Kidney (tissue), 14 donors: ENCODE data around the gene SPON1. TPM values are rescaled to one million over a fixed set of nuclear protein-coding genes. Genes with fewer than 3 reads are reported as not detected.

Experiments used
- DNase-seq, 5 donors: peaks; one replicate each; pipeline ENCODE4 v3.0.0-alpha.2; 2013 to 2020
- FAIRE-seq: peaks from 2 replicates; lab custom pipeline; 2012; peaks lifted over from hg19 to GRCh38; lab: Jason Lieb, UNC
- H3K27ac ChIP-seq, 2 donors: one replicate each; pipeline ENCODE4 v1.7.0; 2013; ENCODE audit warnings: low read depth in 2 of 2, low read length in 2 of 2, inconsistent platforms in 1 of 2
- H3K27me3 ChIP-seq: one replicate; pipeline ENCODE4 v1.7.1; 2013; ENCODE audit warnings: low read length, inconsistent platforms; ENCODE audit not compliant: control insufficient read depth, insufficient read depth
- H3K36me3 ChIP-seq, 3 donors: one replicate each; pipeline versions ENCODE4 v1.7.0 to v1.7.1; 2013; ENCODE audit warnings: low read length in 3 of 3, control low read depth in 1 of 3, inconsistent platforms in 1 of 3; ENCODE audit not compliant: insufficient read depth in 3 of 3, control insufficient read depth in 2 of 3
- H3K4me1 ChIP-seq, 3 donors: one replicate each; pipeline versions ENCODE4 v1.7.0 to v1.7.1; 2013; ENCODE audit warnings: low read length in 3 of 3, inconsistent platforms in 1 of 3, low read depth in 1 of 3; ENCODE audit not compliant: control insufficient read depth in 2 of 3, insufficient read depth in 2 of 3
- H3K4me3 ChIP-seq, 3 donors: one replicate each; pipeline versions ENCODE4 v1.7.0 to v1.8.1; 2013; ENCODE audit warnings: low read length in 3 of 3, control low read depth in 1 of 3, inconsistent platforms in 1 of 3
- H3K9ac ChIP-seq, 3 donors: one replicate each; pipeline versions ENCODE4 v1.7.0 to v1.7.1; 2013; ENCODE audit warnings: low read length in 3 of 3, control low read depth in 1 of 3, inconsistent platforms in 1 of 3
- H3K9me3 ChIP-seq, 3 donors: one replicate each; pipeline versions ENCODE4 v1.7.0 to v1.7.1; 2013; ENCODE audit warnings: low read length in 3 of 3, control low read depth in 1 of 3, inconsistent platforms in 1 of 3; ENCODE audit not compliant: control insufficient read depth in 2 of 3, insufficient read depth in 1 of 3
- CTCF ChIP-seq: IDR thresholded peaks from 3 replicates; pipeline ENCODE4 v1.5.1; 2012; ENCODE audit warnings: mild to moderate bottlenecking, moderate library complexity, borderline replicate concordance; ENCODE audit not compliant: insufficient read depth; ENCODE audit errors: extremely low read depth
- intact Hi-C: fragments of 100-400 bp; cut with DNase I; formaldehyde crosslinking; loops from one replicate; pipeline ENCODE4 v1.11.1; 2022
- polyA plus RNA-seq: library from polyadenylated mRNA; stranded (reverse); fragments of 350-450 nt; fragmentation: Illumina TruSeq; extraction: RNeasy Lipid Tissue Mini Kit (QIAGEN cat#74804); gene quantifications from one replicate; pipeline ENCODE4 v1.2.3, GENCODE V29; 2014; ENCODE audit warnings: low read depth, low replicate concordance; ENCODE audit not compliant: insufficient read depth
- total RNA-seq: library from RNA; stranded (reverse); fragmentation: NEBNext Ultra II Directional; extraction: Animal tissue kit (Norgen Biotek cat#: 25700); gene quantifications from one replicate; pipeline ENCODE4 v1.2.1, GENCODE V29; 2021
- donor health status: control.
- donor health status: control.
- donor health status: control.
- donor health status: control.
- donor health status: control.
- donor health status: DM: yes; HTN: yes; CAD: no.
- donor health status: Normal renal cell carcinoma (clear cell type).

The SPON1 gene
- total and polyA plus RNA-seq, 2 donors from 2014 or later = 3.8 to 77.9 TPM

GRCh38 chr11:13993096-13993765 is 30.7 kb downstream of the SPON1 start:
- Histone ChIP-seq H3K27me3 (no peaks in the 10 kb centered on the region), H3K4me3 (no peak overlapping the region), H3K9ac (no peak overlapping the region), H3K36me3 (no peaks in the 10 kb centered on the region), H3K9me3 (no peaks in the 10 kb centered on the region), H3K27ac (no peak overlapping the region), H3K4me1 (no peaks in the 10 kb centered on the region)
- TF ChIP-seq CTCF = no peak
- DNase-seq (no peak), FAIRE-seq (no peak)
- intact Hi-C loops = no loop called here

DNA sequence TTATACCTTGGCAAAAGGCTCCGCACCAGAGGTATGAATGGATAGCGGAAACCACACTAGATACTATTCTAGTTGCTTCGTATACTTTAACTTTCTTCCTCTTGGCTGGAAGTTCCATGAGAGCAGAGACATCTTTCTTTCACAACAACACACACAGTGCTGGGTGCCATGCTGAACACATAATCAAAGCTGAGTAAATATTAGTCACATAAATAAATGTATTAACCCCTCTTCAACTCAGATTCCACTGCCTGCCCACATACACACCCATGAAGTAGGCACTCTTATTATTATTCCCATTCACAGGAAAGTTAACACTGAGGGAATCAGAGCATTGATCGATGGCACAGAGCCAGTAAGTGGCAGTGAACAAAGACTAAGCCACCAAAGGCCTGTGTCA is 35.4 kb downstream of the SPON1 start:
- intact Hi-C loops = no loop called here
- Histone ChIP-seq H3K4me3 (no peak overlapping the region), H3K27ac (no peak overlapping the region), H3K4me1 (no peaks in the 10 kb centered on the region), H3K36me3 (no peaks in the 10 kb centered on the region), H3K9ac (no peak overlapping the region), H3K27me3 (no peaks in the 10 kb centered on the region), H3K9me3 (peaks cover 0 to 8% (median 2%) of the 10 kb centered on the region in 3 donors)
- TF ChIP-seq CTCF = no peak
- DNase-seq (no peak), FAIRE-seq (no peak)

- Histone ChIP-seq H3K9me3 (peaks cover 0 to 13% (median 2%) of the 10 kb centered on the region in 3 donors), H3K27me3 (no peaks in the 10 kb centered on the region), H3K9ac (no peak overlapping the region), H3K4me3 (no peak overlapping the region), H3K27ac (no peak overlapping the region), H3K4me1 (no peaks in the 10 kb centered on the region), H3K36me3 (no peaks in the 10 kb centered on the region)
- intact Hi-C loops = no loop called here
- TF ChIP-seq CTCF = no peak
- no peak for FAIRE-seq
- DNase-seq = no peak
Observed at GRCh38 chr11:13999704-14000103, 37.2 kb downstream of the SPON1 start.

- intact Hi-C loops = no loop called here
- FAIRE-seq (no peak), DNase-seq (no peak)
- no peaks in the 10 kb centered on the region for H3K36me3 ChIP-seq
- no peaks in the 10 kb centered on the region for H3K27me3 ChIP-seq
- no peaks in the 10 kb centered on the region for H3K4me1 ChIP-seq
- H3K4me3 ChIP-seq = no peak overlapping the region
- no peak for TF ChIP-seq CTCF
- H3K9me3 ChIP-seq = peaks cover 0 to 13% (median 2%) of the 10 kb centered on the region in 3 donors
- H3K9ac ChIP-seq = no peak overlapping the region
- no peak overlapping the region for H3K27ac ChIP-seq
Observed at GRCh38 chr11:14001597-14001996, 39.1 kb downstream of the SPON1 start.
